Lower leg skin (tissue), 3 donors: ENCODE measurements around the gene GABRG2.

Source experiments
- POLR2A ChIP-seq, 2 donors: fragments of 450-650 bp; IDR thresholded peaks; one replicate each; pipeline ENCODE4 v1.6.1; 2016 to 2017; ENCODE audit warnings: antibody characterized with exemption in 2 of 2, mild to moderate bottlenecking in 1 of 2, moderate library complexity in 1 of 2
- TF ChIP-seq, protein P1 (sequence below), 3 donors: fragments of 450-650 bp; IDR thresholded peaks; one replicate each; pipeline ENCODE4 v1.5.1; 2016; ENCODE audit warnings: antibody characterized with exemption in 3 of 3, mild to moderate bottlenecking in 3 of 3, moderate library complexity in 2 of 3

DNA sequence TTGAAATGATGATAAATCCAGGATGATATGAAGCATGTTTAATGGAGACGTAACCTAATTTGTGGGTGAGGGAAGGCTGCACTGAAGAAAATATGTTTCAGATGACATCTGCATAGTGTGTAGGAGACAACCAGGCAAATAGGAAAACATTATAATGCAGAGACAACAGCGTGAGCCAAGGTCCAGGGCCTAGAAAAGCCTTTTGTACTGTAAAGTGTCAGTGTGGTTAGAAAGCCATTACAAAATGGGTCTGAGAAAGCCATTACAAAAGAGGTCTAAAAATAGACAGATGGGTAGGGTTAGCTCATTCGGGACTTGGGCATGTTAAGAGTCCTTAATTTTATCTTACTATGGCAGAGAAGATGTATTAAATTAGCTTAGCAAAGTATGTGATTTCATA lies 14.9 kb upstream of the GABRG2 start:
- TF ChIP-seq, protein P1, sequence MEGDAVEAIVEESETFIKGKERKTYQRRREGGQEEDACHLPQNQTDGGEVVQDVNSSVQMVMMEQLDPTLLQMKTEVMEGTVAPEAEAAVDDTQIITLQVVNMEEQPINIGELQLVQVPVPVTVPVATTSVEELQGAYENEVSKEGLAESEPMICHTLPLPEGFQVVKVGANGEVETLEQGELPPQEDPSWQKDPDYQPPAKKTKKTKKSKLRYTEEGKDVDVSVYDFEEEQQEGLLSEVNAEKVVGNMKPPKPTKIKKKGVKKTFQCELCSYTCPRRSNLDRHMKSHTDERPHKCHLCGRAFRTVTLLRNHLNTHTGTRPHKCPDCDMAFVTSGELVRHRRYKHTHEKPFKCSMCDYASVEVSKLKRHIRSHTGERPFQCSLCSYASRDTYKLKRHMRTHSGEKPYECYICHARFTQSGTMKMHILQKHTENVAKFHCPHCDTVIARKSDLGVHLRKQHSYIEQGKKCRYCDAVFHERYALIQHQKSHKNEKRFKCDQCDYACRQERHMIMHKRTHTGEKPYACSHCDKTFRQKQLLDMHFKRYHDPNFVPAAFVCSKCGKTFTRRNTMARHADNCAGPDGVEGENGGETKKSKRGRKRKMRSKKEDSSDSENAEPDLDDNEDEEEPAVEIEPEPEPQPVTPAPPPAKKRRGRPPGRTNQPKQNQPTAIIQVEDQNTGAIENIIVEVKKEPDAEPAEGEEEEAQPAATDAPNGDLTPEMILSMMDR (IDR thresholded peaks at IDR 0.05) = no peak
- TF ChIP-seq POLR2A (IDR thresholded peaks at IDR 0.05) = no peak
